GM23338 (cell line): ENCODE results near the gene DHRS4L2. TPM values are rescaled to one million over a fixed set of nuclear protein-coding genes. Genes with fewer than 3 reads are reported as not detected.
A peak's percentile ranks its signal among the peaks of the same experiment; 100 is the strongest.
"Not testable (repeated sequence)": the region's sequence is repeated elsewhere in the genome, so short reads cannot be mapped to it uniquely, and the experiment has no call there.

ENCODE experiments used
- ATAC-seq: fragments of 200-7000 bp; cut with Tn5 transposase; 3 replicates; pipeline ENCODE4 v1.9.1; 2020
- DNase-seq: peaks from one replicate; pipeline ENCODE4 v3.0.0-alpha.2; 2015; ENCODE audit warnings: low spot score
- H2AFZ ChIP-seq: fragments of 200-600 bp; sonication (generic); 2 replicates; pipeline ENCODE4 v1.8.0; 2016; ENCODE audit warnings: antibody characterized with exemption, mild to moderate bottlenecking, moderate library complexity
- H3F3A ChIP-seq: fragments of 200-600 bp; sonication (generic); replicated peaks from 2 replicates; pipeline ENCODE4 v1.8.0; 2017; ENCODE audit warnings: antibody characterized with exemption, mixed run types, low read depth
- H3K27ac ChIP-seq: fragments of 200-600 bp; sonication (generic); 2 replicates; pipeline ENCODE4 v1.6.1; 2016; ENCODE audit warnings: low read depth
- H3K27me3 ChIP-seq: fragments of 200-600 bp; sonication (generic); 2 replicates; pipeline ENCODE4 v1.8.0; 2016; ENCODE audit warnings: mild to moderate bottlenecking, mixed run types, moderate library complexity; ENCODE audit not compliant: insufficient read depth
- H3K36me3 ChIP-seq: fragments of 200-600 bp; sonication (generic); 2 replicates; pipeline ENCODE4 v1.8.0; 2016; ENCODE audit warnings: mild to moderate bottlenecking; ENCODE audit not compliant: insufficient read depth
- H3K4me1 ChIP-seq: fragments of 200-600 bp; sonication (generic); 2 replicates; pipeline ENCODE4 v1.8.0; 2016; ENCODE audit warnings: mild to moderate bottlenecking, moderate library complexity; ENCODE audit not compliant: insufficient read depth
- H3K4me2 ChIP-seq: fragments of 200-600 bp; sonication (generic); 2 replicates; pipeline ENCODE4 v1.7.1; 2017; ENCODE audit warnings: mixed run types
- H3K4me3 ChIP-seq: fragments of 200-600 bp; sonication (generic); 2 replicates; pipeline ENCODE4 v1.6.1; 2016; ENCODE audit warnings: mixed run types
- H3K79me2 ChIP-seq: fragments of 200-600 bp; sonication (generic); replicated peaks from 2 replicates; pipeline ENCODE4 v1.8.0; 2017; ENCODE audit warnings: mild to moderate bottlenecking; ENCODE audit not compliant: insufficient read depth
- H3K9me2 ChIP-seq: fragments of 200-600 bp; sonication (generic); 2 replicates; pipeline ENCODE4 v1.8.0; 2017; ENCODE audit not compliant: insufficient read depth
- H4K20me1 ChIP-seq: fragments of 200-600 bp; sonication (generic); replicated peaks from 2 replicates; pipeline ENCODE4 v1.8.0; 2017; ENCODE audit warnings: mild to moderate bottlenecking; ENCODE audit not compliant: insufficient read depth
- H3K27ac Mint-ChIP-seq: 2 replicates; pipeline ENCODE4 v1.8.0; 2020; ENCODE audit warnings: inconsistent platforms, mild to moderate bottlenecking, moderate library complexity, mixed read lengths
- H3K27me3 Mint-ChIP-seq: 3 replicates; pipeline ENCODE4 v1.8.0; 2022; ENCODE audit warnings: low read depth, mild to moderate bottlenecking, moderate library complexity, mixed read lengths, inconsistent platforms; ENCODE audit not compliant: insufficient read depth, poor library complexity
- H3K36me3 Mint-ChIP-seq: 3 replicates; pipeline ENCODE4 v1.8.0; 2021; ENCODE audit warnings: low read depth, mild to moderate bottlenecking, inconsistent platforms, moderate library complexity, mixed read lengths
- H3K4me1 Mint-ChIP-seq: 3 replicates; pipeline ENCODE4 v1.8.0; 2020; ENCODE audit warnings: mild to moderate bottlenecking, inconsistent platforms, mixed read lengths
- H3K4me3 Mint-ChIP-seq: 3 replicates; pipeline ENCODE4 v1.8.0; 2021; ENCODE audit warnings: moderate library complexity, mild to moderate bottlenecking, inconsistent platforms, mixed read lengths
- H3K9me3 Mint-ChIP-seq: 3 replicates; pipeline ENCODE4 v1.8.0; 2020; ENCODE audit warnings: moderate library complexity, mild to moderate bottlenecking, inconsistent platforms, mixed read lengths
- CTCF ChIP-seq, 2 experiments: fragments of 200-600 bp in 1 of 2; sonication (generic) in 1 of 2; conservative IDR thresholded peaks; 2 replicates each; pipeline versions ENCODE4 v1.5.1 to v1.6.1; 2016 to 2017; ENCODE audit warnings: antibody characterized with exemption in 2 of 2, low read depth in 2 of 2, mild to moderate bottlenecking in 2 of 2, moderate library complexity in 1 of 2
- NANOG ChIP-seq: IDR thresholded peaks from 2 replicates; pipeline ENCODE4 v1.6.1; 2016; ENCODE audit warnings: antibody characterized with exemption, borderline replicate concordance
- polyA plus RNA-seq: library from polyadenylated mRNA; unstranded; fragments of >200 nt; fragmentation: Nextera tagmentation; extraction: Ambion mirVana; gene quantifications from 2 replicates; pipeline ENCODE4 v1.2.1, GENCODE V29; 2016
- total RNA-seq: library from RNA; depleted of rRNA; stranded (reverse); fragments of >200 nt; shearing (Covaris generic); gene quantifications from 2 replicates; pipeline ENCODE4 v1.2.3, GENCODE V29; 2014

DHRS4L2 gene
- total and polyA plus RNA-seq, 2 experiments from 2014 or later, result 6.7 to 12.9 TPM

- ATAC-seq (no peak), DNase-seq (no peak)
- no peak overlapping the region for H3K4me2 ChIP-seq
- Mint-ChIP-seq H3K27me3 (peaks cover 6% of the 10 kb centered on the region), H3K36me3 (no peaks in the 10 kb centered on the region), H3K27ac (no peak overlapping the region), H3K4me3 (no peak overlapping the region), H3K4me1 (peaks cover 17% of the 10 kb centered on the region), H3K9me3 (no peaks in the 10 kb centered on the region)
- peaks cover 5% of the 10 kb centered on the region; the same call in 1 of the 2 replicates for H3K4me1 ChIP-seq
- H3F3A ChIP-seq, result no peaks in the 10 kb centered on the region
- H4K20me1 ChIP-seq, result no peaks in the 10 kb centered on the region
- H3K4me3 ChIP-seq, result no peak overlapping the region
- no peaks in the 10 kb centered on the region for H3K79me2 ChIP-seq
- H2AFZ ChIP-seq, result no peak overlapping the region
- no peak for TF ChIP-seq NANOG
- no peak overlapping the region for H3K27ac ChIP-seq
- no peaks in the 10 kb centered on the region for H3K27me3 ChIP-seq
- no peaks in the 10 kb centered on the region for H3K36me3 ChIP-seq
- H3K9me2 ChIP-seq, result no peaks in the 10 kb centered on the region
Observed at GRCh38 chr14:23984891-23985602, 3.7 kb upstream of the DHRS4L2 start.

GRCh38 chr14:23988223-23988606 is 514 bp upstream of the DHRS4L2 start:
- Histone ChIP-seq H2AFZ (peak overlapping the region; percentile 83; the same call in 1 of the 2 replicates), H3K4me3 (peak overlapping the region; percentile 49; the same call in 1 of the 2 replicates), H3K4me2 (peak overlapping the region; percentile 76)
- TF ChIP-seq CTCF (conservative IDR thresholded peaks at IDR 0.05; ENCODE audit: low read depth in 2 of 2), result peak in 1 of 2 experiments; percentile 14; a peak in 1 of 4 replicates
- not testable (repeated sequence) for H3K9me2 ChIP-seq, H3K4me1 ChIP-seq, H3F3A ChIP-seq, H3K27me3 ChIP-seq, DNase-seq, H3K36me3 Mint-ChIP-seq, H3K27ac ChIP-seq, H3K36me3 ChIP-seq, H3K27me3 Mint-ChIP-seq, H4K20me1 ChIP-seq, H3K79me2 ChIP-seq, H3K9me3 Mint-ChIP-seq, H3K27ac Mint-ChIP-seq
- peak; percentile 84 for ATAC-seq
- H3K4me3 Mint-ChIP-seq, result peak overlapping the region; percentile 69
- peaks cover 17% of the 10 kb centered on the region for H3K4me1 Mint-ChIP-seq

- H3K27ac ChIP-seq, ATAC-seq, H4K20me1 ChIP-seq, H3F3A ChIP-seq, H3K79me2 ChIP-seq, H2AFZ ChIP-seq, H3K27me3 ChIP-seq, H3K36me3 Mint-ChIP-seq, H3K4me3 ChIP-seq, H3K4me2 ChIP-seq, DNase-seq, H3K4me1 ChIP-seq, H3K27ac Mint-ChIP-seq, H3K9me3 Mint-ChIP-seq, H3K27me3 Mint-ChIP-seq, H3K9me2 ChIP-seq, H3K36me3 ChIP-seq: not testable (repeated sequence)
- H3K4me1 Mint-ChIP-seq, result peaks cover 17% of the 10 kb centered on the region
- peak overlapping the region; percentile 69; the same call in 1 of the 3 replicates for H3K4me3 Mint-ChIP-seq
Observed at GRCh38 chr14:23989734-23990445, 1.2 kb downstream of the DHRS4L2 start.

- not testable (repeated sequence) for H3K4me3 Mint-ChIP-seq, H4K20me1 ChIP-seq, H3F3A ChIP-seq, H3K4me2 ChIP-seq, H2AFZ ChIP-seq, ATAC-seq, H3K27ac Mint-ChIP-seq, H3K4me3 ChIP-seq, H3K27me3 ChIP-seq, H3K9me3 Mint-ChIP-seq, DNase-seq, H3K9me2 ChIP-seq, H3K27ac ChIP-seq, H3K4me1 ChIP-seq, H3K36me3 Mint-ChIP-seq, H3K79me2 ChIP-seq, H3K27me3 Mint-ChIP-seq, H3K36me3 ChIP-seq
- peaks cover 17% of the 10 kb centered on the region for H3K4me1 Mint-ChIP-seq
Observed at GRCh38 chr14:23990961-23991360, 2.2 kb downstream of the DHRS4L2 start.

GRCh38 chr14:23993042-23993441 is 4.3 kb downstream of the DHRS4L2 start:
- H3K27me3 Mint-ChIP-seq, result not testable (repeated sequence)

More at GRCh38 chr14:23993042-23993441, 4.3 kb downstream of the DHRS4L2 start:
- H3K27me3 ChIP-seq, DNase-seq, H3K36me3 ChIP-seq, H3F3A ChIP-seq, H3K27ac ChIP-seq, H4K20me1 ChIP-seq, H3K79me2 ChIP-seq, H3K36me3 Mint-ChIP-seq, H3K4me3 ChIP-seq, H3K4me2 ChIP-seq, H3K4me3 Mint-ChIP-seq, H3K27ac Mint-ChIP-seq, H3K9me3 Mint-ChIP-seq, H2AFZ ChIP-seq, H3K9me2 ChIP-seq, H3K4me1 ChIP-seq, ATAC-seq: not testable (repeated sequence)
- peaks cover 13% of the 10 kb centered on the region for H3K4me1 Mint-ChIP-seq
